ENCODE data around the gene GTF2A2. TPM values are rescaled to one million over a fixed set of nuclear protein-coding genes. Genes with fewer than 3 reads are reported as not detected.
"Not testable (repeated sequence)": the region's sequence is repeated elsewhere in the genome, so short reads cannot be mapped to it uniquely, and the experiment has no call there.

GTF2A2 gene
- total RNA-seq, 1 donor from 2014 or later, result 22.3 TPM

DNA sequence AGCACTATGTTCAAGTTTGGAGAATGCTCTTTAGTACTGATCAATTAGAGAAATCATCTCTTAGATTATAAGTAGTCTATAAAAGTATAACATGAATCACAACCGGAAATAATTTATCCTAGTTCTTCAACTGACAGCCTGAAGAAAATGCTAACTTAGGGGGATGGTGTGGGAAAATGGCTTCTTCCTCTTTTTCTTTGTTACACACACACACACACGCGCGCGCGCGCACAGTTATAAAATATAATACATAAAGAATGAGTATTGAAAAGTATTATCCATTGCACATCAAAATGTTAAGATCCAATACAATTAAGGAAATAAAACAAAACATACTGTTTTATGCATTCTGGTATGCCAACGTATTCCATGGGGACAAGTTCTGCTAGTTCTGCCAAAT is 11.2 kb upstream of the GTF2A2 start:
- no peak for DNase-seq

DNA sequence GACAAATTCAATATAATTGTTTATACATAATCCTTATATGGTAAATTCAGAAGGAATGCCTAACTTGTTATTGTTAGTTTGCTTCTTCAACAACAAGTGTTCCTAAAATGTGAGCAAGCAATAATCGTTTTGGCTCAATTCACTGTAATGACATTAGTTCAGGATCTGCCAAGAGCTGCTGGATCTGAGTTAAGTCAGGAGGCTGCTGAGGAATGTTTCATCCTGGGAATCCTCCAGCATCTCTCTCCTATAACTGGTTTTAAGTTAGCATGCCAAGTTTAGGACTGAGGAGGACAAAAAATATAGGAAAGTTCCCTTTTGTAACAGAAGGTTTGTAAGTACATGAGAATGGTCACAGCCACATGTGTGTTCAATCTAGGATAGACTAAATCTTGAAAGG is 4.9 kb upstream of the GTF2A2 start:
- no peak for DNase-seq

DNA sequence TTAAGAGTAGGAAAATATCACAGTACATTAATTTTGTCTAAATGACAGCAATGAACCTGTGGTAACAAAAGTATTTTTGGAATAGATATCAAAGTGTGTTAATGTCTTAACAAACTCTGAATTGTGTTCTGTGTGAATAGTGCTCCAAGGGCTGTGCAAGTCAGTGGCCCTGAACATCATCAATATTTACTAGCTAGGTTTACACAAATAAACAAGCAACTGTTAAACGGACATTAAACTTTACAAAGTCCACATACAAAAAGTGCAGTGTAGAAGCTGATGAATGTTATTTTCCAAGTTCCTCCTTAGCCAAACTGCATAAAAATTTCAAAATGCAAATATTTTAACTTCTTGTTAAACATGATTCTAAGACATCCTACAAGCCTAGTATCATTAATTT is 2.1 kb upstream of the GTF2A2 start:
- no peak for DNase-seq

DNA sequence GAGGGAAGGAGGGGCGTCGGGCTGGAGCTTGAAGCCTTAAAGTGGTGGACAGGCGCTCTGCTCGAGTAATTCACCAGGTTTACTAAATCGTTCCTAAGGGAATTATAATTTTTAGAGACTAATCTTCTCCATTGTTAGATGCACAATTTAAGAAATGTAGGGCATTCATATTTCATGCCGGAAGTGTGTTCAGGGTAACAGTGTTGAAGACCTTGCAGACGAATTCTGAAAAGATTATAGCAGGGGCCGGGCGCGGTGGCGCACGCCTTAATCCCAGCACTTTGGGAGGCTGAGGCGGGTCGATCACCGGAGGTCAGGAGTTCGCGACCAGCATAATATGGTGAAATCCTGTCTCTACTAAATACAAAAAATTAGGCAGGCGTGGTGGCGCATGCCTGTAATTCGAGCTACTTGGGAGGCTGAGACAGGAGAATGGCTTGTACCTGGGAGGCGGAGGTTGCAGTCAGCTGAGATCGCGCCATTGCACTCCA is 365 bp upstream of the GTF2A2 start:
- DNase-seq, result no peak

DNA sequence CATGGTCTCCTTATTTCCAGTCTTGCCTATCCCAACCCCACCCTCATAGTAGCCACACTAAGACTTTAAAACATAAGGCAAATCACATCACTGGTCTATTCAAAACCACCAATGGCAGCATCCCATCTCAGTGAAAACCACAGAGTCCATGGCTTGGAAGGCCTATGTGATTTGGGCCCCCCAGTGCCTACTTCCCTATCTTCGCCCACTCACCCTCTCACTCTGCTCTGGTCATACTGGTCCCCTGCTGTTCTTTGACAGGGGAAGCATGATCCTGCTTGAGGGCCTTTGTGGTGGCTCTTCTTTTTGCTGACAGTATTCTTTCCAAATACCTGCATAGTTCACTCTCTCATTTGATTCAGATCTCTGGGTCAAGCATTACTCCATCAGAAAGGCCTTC is 3.3 kb downstream of the GTF2A2 start:
- DNase-seq, result no peak

DNA sequence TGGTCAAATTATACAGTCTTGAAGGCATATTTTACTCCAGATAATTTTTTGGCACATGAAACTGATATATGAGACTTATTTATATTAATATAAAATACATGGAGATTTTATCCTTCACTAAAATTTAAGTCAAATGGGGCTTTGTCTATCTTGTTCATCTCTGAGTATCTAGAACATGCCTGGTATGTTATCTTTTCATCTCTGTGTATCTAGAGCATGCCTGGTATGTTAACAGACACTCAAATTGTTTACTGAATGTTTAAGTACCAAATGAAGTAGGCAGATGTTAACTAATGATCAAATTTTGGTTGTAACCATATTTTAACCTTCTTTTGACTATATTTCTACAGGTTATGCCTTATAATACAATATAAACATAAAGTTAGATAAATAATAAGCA is 7.7 kb downstream of the GTF2A2 start:
- DNase-seq, result no peak

DNA sequence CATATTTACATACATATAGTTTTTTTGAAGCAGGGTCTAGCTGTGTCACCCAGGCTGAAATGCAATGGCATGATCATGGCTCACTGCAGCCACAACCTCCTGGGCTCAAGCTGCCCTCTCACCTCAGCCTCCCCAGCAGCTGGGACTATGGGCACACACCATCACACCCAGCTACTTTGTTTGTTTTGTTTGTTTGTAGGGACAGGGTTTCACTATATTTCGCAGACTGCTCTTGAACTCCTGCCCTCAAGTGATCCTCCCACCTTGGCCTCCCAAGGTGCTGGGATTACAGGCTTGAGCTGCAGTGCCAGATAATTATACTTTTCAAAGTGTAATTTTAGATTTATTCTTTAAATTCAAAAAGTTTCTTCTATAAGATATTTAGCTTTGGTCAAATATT is 10.2 kb downstream of the GTF2A2 start:
- no peak for DNase-seq

DNA sequence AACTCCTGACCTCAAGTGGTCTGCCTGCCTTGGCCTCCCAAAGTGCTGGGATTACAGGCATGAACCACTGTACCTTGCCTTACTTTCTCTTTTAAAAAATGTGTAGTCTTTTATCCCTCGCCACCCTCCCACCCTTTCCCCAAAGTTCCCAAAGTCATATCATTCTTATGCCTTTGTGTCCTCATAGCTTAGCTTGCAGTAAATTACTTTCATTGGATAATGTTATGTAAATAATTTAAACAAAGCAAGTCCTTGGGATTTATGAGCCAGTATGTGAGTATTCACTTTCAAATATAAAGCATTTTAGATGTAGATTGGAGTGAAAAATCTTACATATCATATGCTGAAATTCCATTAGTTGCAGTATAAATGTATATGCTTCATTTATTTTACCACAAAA is 11.0 kb downstream of the GTF2A2 start:
- no peak for DNase-seq

DNA sequence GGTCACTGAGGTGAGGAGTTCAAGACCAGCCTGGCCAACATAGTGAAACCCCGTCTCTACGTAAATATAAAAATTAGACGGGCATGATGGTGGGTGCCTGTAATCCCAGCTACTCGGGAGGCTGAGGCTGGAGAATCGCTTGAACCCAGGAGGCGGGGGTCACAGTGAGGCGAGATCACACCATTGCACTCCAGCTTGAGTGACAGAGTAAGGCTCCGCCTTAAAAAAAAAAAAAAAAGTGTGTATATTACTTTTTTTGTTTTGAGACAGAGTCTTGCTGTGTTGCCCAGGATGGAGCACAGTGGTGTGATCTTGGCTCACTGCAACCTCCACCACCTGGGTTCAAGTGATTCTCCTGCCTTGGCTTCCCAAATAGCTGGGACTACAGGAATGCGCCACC is 11.5 kb downstream of the GTF2A2 start:
- DNase-seq, result not testable (repeated sequence)

DNA sequence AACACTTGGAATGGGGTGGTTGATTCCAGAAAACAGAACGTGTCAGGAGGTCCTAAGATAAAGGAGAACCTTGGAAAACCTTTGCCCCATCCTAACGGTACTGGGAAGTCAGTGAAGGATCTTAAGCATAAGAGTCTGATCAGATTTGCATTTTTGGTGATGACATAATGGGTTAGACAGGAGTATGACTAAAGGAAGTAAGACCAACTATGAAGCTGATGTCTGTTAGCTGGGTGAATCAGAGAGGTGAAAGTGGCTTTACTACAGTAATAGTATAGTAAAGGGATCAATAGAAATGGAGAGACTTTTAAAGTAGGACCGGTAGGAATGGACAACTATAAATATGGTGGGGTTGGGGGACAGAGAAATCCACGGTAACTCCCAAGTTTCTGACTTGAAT is 12.6 kb downstream of the GTF2A2 start:
- DNase-seq, result no peak

DNA sequence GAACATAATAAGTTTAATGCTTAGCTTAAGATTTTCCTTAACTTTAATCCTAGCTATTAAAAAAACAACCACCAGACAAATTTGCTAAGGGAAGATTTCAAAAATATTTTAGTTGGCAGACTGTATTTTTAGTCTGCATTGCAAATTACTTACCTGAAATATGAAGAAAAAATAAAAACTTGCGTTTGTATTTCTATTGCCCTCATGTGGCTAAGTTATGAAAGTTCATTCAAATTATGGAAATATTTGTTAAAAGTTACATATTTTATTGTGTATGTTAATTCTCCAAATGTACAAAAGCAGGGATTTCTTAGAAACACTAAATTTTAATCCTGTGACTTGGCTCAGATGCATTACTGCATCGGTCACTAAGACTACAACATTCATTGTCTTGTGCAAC is 15.0 kb downstream of the GTF2A2 start:
- no peak for DNase-seq

DNA sequence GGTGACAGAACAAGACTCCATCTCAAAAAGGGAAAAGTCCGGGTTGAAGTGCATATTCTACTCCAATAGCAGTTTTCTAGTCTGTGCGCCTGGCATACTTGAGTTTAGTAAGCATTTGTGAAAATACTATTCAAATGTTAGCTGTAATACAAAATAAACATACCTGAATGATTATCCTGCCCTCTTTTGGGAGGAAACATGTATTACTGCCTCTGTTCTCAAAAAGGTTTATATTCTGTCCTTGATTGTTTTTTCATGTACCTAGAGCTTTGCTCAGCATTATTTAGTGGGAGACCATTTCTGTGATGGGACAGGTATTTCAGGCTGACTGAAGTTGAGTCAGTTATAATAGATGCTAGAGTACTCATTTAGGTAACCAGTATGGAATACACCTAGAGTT is 19.8 kb downstream of the GTF2A2 start:
- DNase-seq, result not testable (repeated sequence)

DNA sequence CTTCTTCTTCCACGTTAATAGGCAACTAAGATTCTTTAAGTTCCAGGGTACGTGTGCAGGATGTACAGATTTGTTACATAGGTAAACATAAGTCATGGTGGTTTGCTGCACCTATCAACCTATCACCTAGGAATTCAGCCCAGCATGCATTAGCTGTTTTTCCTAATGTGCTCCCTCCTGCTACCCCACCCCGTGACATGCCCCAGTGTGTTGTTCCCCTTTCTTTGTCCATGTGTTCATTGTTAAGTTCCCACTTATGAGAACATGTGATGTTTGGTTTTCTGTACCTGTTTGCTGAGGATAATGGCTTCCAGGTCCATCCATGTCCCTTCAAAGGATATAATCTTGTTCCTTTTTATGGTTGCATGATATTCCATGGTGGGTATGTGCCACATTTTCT is 21.1 kb downstream of the GTF2A2 start:
- no peak for DNase-seq

DNA sequence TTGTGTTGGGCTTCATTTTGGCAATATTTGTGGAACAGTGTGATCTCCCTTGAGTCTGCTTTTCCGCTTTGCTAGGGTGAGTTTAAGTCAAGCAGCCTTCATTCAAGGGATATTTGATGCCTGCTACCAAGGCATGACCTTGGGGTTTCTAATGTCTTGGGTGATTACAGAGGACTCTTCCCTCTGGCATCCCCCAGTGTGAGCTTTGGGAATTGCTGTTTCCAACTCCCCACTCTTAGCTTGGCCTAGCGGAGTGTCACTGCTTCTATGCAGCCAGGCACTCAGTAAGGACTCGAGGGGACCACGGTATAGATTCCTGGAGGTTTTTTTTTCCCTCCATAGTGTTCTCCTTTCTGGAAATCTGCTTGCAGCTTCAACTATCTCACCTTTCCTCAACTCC is 24.6 kb downstream of the GTF2A2 start:
- no peak for DNase-seq

DNA sequence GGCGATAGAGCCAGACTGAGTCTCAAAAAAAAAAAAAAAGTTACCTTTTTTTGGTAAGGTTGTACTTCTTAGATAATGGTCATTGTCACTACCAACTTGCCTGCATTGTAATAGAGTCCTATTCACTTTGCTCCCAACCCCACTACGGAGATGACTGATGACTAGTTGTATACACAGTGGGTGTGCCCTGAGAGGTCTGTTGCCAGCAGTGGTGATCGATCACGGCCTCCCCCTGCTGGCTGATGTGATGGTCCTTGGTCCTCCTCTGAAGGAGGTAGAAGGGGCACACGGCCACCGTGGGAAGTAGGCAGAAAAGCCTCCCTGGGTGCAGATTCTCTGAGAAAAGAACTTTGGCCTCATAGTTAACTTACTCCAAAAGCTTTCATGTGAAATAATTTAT is 35.0 kb downstream of the GTF2A2 start:
- no peak for DNase-seq

DNA sequence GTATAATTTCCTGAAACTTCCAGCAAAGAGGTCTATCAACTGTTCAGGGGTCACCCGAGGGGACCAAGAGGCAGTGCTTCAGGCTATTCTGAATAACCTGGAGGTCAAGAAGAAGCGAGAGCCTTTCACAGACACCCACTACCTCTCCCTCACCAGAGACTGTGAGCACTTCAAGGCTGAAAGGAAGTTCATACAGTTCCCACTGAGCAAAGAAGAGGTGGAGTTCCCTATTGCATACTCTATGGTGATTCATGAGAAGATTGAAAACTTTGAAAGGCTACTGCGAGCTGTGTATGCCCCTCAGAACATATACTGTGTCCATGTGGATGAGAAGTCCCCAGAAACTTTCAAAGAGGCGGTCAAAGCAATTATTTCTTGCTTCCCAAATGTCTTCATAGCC is 38.9 kb downstream of the GTF2A2 start:
- no peak for DNase-seq

DNA sequence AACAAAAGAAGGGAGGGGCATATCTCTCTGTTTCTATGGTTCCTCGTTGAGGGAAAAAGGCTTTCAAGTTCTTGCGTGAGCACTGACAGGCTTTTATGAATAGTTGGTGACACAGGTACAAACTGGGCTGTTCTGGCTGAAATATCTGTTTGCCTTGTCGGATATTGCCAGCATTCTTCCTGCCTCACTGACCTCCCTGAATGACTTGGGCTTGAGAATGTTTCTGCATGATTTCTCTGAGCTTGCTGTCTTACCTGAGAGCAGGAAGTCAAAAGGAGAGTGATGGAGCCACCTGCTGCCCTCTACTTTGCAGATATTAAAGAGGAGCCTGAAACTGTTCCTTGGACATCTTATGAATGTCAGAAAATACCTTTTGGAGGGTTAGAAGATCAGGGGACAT is 40.9 kb downstream of the GTF2A2 start:
- no peak for DNase-seq

DNA sequence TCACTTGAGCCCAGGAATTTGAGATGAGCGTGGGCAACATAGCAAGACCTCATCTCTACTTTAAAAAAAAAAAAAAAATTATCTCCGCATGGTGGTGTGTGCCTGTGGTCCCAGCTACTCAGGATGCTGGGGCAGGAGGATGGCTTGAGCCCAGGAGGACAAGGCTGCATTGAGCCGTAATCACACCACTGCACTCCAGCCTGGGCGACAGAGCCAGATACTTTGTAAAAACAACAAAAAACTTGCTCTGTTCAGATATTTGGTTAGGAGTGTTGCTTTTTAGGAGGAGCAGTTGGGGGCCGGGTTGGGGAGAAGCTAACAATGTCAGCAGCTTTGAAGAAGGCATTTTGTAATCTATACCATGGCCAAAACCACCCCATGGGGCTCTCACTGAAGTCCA is 41.7 kb downstream of the GTF2A2 start:
- DNase-seq, result no peak

DNA sequence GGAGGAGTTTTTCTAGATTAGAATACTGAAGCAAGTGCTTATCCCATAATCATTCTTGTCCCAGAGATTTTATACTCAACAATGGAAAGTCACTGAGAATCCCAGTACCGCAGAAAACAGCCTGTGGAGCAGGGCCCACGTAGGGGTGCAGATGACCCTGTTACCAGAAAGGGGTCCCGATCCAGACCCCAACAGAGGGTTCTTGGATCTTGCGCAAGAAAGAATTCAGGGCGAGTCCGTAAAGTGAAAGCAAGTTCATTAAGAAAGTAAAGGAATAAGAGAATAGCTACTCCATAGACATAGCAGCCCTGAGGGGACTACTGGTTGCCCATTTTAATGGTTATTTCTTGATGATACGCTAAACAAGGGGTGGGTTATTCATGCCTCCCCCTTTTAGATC is 43.2 kb downstream of the GTF2A2 start:
- DNase-seq, result no peak

DNA sequence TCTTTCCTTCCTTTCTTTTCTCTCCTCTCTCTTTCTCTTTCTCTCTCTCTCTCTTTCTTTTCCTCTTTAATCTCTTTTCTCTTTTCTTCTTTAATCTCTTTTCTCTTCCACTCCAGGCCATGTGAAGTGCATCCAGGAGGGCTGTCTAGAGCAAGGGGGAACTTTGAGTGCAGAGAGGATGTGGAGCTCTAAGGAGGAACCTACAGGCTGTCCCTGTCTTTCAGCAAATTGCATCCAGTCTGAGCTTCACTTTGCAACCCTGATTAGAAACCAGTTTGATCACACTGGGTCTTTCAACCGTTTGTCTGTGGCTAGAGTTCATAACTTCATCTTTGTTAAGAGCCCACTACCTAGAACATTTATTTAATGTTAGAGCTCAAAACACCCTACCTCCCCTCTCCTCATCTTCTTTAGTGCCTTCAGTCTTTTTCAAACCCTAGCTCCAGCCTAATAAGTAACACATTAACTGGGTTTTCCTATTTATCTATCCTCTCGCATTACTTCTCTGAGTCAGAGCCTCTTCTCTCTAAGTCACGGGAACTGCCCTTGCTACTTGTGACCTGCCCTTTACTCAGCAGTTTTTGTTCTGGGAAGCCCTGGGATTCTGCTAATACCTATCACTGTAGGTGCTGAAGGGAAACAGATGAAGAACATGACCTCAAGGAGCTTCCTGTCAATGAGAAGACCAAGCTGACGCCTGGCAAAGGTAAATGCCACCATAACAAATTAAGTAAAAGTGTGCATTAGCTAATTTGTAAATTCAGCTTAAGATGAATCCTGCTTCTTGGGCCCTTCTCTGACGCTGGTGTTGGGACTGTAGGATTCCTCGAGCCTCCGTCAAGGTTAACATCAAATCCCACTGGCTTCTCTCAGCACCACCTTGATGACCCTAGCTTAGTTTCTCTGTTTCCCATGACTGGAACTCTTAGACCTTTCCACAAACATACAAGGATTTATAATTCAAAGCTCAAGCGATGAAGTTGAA is 45.7 kb downstream of the GTF2A2 start, which contains the start of gene GCNT3:
TSS of gene GCNT3 (plus strand) at position 508 of the 985 bp plus-strand sequence. CDS start 6,456 bp downstream, outside the sequence.
- DNase-seq, result no peak

DNA sequence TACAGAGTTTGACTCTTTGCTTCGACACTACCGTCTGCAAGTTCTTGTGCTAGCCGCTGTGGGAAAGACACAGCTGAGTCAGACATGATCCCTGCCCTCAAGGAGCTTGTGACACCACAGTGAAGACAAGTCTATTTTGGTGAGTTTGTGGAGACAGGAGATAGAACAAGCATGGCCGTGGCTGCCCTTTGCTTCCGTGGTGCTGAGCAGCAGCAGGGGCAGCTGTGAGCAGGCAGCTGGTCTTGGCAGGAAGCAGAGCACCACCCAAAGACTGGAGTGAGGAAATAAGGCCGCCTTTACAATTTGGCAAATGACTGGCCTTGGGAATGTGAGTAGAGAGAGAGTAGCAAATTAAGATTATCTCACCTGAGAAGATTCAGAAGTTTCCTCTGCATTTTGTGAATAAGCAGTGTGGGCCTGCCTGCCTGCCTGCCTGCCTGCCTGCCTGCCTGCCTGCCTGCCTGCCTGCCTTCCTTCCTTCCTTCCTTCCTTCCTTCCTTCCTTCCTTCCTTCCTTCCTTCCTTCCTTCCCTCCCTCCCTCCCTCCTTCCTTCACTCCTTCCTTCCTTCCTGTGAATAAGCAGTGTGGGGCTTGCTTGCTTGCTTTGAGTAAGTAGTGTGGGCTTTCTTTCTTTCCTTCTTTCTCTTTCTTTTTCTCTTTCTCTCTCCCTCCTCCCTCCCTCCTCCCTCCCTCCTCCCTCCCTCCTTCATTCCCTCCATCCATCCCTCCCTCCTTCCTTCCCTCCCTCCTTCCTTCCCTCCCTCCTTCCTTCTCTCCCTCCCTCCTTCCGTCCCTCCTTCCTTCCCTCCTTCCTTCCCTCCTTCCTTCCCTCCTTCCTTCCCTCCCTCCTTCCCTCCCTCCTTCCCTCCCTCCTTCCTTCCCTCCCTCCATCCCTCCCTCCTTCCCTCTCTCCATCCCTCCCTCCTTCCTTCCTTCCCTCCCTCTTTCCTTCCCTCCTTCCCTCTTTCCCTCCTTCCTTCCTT is 47.3 kb downstream of the GTF2A2 start:
- no peak for DNase-seq

DNA sequence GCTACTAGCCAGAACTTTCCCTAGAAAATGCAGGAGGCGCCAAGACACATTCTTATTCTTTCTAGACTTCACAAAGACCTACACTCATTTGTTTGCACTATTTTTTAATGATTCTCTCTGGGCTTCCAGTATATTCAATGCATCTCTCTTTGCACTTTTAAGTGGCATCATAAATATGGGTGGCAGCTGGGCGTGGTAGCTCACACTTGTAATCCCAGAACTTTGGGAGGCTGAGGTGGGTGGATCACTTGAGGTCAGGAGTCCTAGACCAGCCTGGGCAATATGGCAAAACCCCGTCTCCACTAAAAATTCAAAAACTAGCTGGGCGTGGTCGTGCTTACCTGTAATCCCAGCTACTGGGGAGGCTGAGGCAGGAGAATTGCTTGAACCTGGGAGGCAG is 51.3 kb downstream of the GTF2A2 start:
- no peak for DNase-seq

DNA sequence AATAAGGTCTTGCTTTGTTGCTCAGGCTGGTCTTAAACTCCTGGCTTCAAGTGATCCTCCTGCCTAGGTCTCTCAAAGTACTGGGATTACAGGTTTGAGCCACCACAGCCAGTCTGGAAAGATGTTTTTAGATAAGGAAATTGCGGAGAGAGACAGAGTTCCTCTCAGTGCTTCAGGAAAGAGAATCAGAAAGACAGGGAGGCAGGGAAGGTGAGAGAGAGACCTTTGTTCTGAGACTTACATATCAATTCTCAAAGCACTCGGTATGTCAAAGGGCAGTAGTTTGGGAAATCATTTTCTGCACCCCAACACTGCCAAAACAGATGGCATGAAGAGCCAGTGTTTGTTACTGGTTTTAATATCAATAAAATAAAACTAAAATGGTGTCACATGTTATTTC is 58.9 kb downstream of the GTF2A2 start:
- no peak for DNase-seq
